Measurements from ENCODE around the gene DCST1.

DCST1 gene

DNA sequence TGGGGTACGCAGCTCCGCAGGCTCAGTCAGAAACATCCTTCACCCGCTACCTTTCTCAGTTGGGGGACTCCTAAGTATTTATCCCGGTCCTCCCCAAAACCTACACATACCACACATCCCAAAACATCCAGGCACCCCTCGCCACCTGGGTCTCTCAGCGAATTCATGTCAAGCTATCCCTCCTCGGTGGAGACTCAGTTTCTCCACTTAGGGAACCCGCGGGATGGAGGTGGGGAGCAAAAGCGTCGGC is 32.3 kb upstream of the DCST1 start:
- H3K27me3 ChIP-seq (ENCODE audit: insufficient read depth, poor library complexity, severe bottlenecking): no peaks in the 10 kb centered on the region
- H3K27ac ChIP-seq (replicated peaks): peak overlapping the region; percentile 88
- DNase-seq (ENCODE audit: low read depth in 1 of 2, low spot score in 1 of 2): no peak
- TF ChIP-seq, protein P1, sequence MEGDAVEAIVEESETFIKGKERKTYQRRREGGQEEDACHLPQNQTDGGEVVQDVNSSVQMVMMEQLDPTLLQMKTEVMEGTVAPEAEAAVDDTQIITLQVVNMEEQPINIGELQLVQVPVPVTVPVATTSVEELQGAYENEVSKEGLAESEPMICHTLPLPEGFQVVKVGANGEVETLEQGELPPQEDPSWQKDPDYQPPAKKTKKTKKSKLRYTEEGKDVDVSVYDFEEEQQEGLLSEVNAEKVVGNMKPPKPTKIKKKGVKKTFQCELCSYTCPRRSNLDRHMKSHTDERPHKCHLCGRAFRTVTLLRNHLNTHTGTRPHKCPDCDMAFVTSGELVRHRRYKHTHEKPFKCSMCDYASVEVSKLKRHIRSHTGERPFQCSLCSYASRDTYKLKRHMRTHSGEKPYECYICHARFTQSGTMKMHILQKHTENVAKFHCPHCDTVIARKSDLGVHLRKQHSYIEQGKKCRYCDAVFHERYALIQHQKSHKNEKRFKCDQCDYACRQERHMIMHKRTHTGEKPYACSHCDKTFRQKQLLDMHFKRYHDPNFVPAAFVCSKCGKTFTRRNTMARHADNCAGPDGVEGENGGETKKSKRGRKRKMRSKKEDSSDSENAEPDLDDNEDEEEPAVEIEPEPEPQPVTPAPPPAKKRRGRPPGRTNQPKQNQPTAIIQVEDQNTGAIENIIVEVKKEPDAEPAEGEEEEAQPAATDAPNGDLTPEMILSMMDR (IDR thresholded peaks at IDR 0.05; ENCODE audit: insufficient read depth, low read length): no peak
- peak overlapping the region; percentile 72 for H3K4me3 ChIP-seq (replicated peaks; ENCODE audit: insufficient read depth, low read length)

DNA sequence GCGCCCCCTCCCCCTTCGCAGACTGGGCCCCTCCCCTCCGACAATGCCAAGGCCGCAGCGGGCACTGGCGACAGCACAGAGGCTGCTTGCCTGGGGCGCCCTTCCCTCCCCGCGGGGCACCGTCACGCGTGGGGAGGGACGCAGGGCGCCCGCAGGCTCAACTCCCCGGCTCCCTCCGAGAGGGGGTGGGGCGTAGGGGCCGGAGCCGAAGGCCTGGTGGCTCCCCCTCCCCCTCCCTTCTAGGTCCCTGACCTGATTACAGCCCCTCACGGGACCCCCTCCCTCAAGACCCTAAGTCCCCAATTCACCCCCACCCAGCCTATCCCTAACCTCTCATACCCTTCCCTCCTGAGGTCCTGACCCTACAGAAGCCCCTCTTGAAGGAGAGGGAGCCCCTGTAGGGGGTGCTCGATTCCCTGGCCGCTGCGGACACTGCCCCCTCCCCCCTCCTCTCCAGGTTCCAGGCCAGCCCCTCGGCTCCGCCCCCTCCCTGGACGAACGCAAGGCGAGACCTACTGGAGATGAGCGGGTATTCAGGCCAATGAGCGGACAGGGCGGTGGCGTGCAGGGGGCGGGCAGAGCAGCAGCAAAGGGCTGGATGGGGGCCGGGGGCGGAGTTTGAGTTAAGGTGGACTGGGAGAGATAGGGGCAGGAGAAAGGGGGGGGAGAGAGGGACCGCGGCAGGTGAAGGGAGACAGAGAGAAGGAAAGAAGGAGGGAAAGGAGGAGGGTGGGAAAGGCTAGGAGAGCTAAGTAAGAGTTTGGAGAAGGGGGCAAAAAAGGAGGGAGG is 31.8 kb upstream of the DCST1 start:
- H3K27ac ChIP-seq (replicated peaks): peak overlapping the region; percentile 88
- TF ChIP-seq SPI1 (IDR thresholded peaks at IDR 0.05; ENCODE audit: borderline replicate concordance, low read depth) (no peak), GABPA (IDR thresholded peaks at IDR 0.05; ENCODE audit: low read depth) (no peak), POLR2AphosphoS5 (IDR thresholded peaks at IDR 0.05; ENCODE audit: low read depth) (no peak; the same call in 1 of the 2 replicates)
- TF ChIP-seq, protein P1 (IDR thresholded peaks at IDR 0.05; ENCODE audit: insufficient read depth, low read length): no peak
- TF ChIP-seq, protein P2, sequence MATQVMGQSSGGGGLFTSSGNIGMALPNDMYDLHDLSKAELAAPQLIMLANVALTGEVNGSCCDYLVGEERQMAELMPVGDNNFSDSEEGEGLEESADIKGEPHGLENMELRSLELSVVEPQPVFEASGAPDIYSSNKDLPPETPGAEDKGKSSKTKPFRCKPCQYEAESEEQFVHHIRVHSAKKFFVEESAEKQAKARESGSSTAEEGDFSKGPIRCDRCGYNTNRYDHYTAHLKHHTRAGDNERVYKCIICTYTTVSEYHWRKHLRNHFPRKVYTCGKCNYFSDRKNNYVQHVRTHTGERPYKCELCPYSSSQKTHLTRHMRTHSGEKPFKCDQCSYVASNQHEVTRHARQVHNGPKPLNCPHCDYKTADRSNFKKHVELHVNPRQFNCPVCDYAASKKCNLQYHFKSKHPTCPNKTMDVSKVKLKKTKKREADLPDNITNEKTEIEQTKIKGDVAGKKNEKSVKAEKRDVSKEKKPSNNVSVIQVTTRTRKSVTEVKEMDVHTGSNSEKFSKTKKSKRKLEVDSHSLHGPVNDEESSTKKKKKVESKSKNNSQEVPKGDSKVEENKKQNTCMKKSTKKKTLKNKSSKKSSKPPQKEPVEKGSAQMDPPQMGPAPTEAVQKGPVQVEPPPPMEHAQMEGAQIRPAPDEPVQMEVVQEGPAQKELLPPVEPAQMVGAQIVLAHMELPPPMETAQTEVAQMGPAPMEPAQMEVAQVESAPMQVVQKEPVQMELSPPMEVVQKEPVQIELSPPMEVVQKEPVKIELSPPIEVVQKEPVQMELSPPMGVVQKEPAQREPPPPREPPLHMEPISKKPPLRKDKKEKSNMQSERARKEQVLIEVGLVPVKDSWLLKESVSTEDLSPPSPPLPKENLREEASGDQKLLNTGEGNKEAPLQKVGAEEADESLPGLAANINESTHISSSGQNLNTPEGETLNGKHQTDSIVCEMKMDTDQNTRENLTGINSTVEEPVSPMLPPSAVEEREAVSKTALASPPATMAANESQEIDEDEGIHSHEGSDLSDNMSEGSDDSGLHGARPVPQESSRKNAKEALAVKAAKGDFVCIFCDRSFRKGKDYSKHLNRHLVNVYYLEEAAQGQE (IDR thresholded peaks at IDR 0.05; ENCODE audit: insufficient replicate concordance, low read depth): no peak
- no peaks in the 10 kb centered on the region for H3K27me3 ChIP-seq (ENCODE audit: insufficient read depth, poor library complexity, severe bottlenecking)
- DNase-seq (ENCODE audit: low read depth in 1 of 2, low spot score in 1 of 2): peak; percentile 100
- H3K4me3 ChIP-seq (replicated peaks; ENCODE audit: insufficient read depth, low read length): peak overlapping the region; percentile 72

DNA sequence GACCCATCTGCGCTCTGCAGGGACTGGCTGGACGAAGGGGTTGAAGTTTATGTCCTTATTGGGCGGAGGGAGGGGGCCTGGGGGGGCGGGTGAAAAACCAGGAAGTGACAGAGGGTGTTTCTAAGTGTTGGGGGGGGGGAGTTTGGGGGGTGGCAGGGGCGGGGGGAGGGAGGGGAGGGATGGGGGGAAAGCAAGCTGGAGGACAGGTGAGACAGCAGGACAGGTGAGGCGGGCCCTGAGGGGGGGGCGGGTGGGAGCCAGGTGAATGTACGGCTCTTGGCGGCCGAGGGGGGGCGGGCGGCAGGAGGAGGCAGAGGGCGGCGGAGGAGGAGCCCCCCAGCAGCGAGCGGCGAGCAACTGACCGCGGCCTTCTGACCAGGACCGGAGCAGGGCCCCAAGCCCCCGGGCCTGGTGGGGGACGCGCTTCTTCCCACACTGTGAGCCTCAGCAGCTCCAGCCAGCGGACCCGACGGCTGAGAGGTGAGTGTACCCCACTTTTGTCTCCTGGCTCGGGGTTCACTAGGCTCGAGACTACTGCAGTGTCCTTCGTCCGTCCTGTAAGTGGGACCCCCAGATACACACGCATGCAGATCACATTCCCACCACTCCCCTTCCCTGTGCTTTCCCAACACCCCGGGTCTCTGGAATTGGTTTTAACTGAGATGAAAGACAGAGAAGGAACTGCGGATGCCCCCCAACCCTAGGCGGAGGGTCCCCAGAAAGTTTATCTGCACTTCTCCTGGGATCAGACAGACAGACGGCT is 31.0 kb upstream of the DCST1 start, which contains the start of gene ZBTB7B:
Gene ZBTB7B (plus strand): TSS at position 339 of the 763 bp plus-strand sequence. CDS start 11,859 bp downstream, outside the sequence.
- Histone ChIP-seq H3K27me3 (ENCODE audit: insufficient read depth, poor library complexity, severe bottlenecking) (no peaks in the 10 kb centered on the region), H3K4me3 (replicated peaks; ENCODE audit: insufficient read depth, low read length) (peak within 1 kb of the TSS; percentile 72), H3K27ac (replicated peaks) (peak within 1 kb of the TSS; percentile 94)
- DNase-seq (ENCODE audit: low read depth in 1 of 2, low spot score in 1 of 2): no peak
- TF ChIP-seq SPI1 (IDR thresholded peaks at IDR 0.05; ENCODE audit: borderline replicate concordance, low read depth) (no peak), POLR2AphosphoS5 (IDR thresholded peaks at IDR 0.05; ENCODE audit: low read depth) (no peak), GABPA (IDR thresholded peaks at IDR 0.05; ENCODE audit: low read depth) (no peak)
- TF ChIP-seq, protein P2 (IDR thresholded peaks at IDR 0.05; ENCODE audit: insufficient replicate concordance, low read depth): no peak
- TF ChIP-seq, protein P1 (IDR thresholded peaks at IDR 0.05; ENCODE audit: insufficient read depth, low read length): no peak
